ENCODE measurements around the gene RIMBP2.

DNA sequence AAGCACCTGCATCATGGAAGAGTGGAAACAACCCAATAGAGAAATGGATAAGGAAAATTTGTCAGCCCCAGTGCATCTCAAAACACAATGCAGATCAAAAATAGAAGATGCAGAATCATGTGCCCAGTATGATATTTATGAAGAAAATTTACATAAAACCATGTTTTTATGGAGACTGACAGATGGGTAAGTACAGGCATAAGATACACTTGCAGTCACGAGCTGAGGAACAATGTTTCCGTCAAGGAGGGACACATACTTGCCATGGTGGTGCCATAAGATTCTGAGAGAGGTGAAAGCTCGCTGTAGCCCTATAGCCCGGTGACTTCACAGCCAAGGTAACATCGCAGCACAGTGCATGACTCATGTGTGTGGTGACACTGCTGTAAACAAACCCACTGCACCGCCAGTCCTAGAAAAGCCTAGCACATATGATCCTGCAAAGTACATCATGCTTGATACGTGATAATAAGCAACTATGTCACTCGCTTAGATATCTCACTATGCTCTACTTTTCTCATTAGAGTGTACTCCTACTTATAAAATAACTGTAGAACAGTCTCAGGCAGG is 112.6 kb downstream of the RIMBP2 start:
- TF ChIP-seq, protein P1, sequence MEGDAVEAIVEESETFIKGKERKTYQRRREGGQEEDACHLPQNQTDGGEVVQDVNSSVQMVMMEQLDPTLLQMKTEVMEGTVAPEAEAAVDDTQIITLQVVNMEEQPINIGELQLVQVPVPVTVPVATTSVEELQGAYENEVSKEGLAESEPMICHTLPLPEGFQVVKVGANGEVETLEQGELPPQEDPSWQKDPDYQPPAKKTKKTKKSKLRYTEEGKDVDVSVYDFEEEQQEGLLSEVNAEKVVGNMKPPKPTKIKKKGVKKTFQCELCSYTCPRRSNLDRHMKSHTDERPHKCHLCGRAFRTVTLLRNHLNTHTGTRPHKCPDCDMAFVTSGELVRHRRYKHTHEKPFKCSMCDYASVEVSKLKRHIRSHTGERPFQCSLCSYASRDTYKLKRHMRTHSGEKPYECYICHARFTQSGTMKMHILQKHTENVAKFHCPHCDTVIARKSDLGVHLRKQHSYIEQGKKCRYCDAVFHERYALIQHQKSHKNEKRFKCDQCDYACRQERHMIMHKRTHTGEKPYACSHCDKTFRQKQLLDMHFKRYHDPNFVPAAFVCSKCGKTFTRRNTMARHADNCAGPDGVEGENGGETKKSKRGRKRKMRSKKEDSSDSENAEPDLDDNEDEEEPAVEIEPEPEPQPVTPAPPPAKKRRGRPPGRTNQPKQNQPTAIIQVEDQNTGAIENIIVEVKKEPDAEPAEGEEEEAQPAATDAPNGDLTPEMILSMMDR (IDR thresholded peaks at IDR 0.05; ENCODE audit: low read length), result no peak
- TF ChIP-seq EZH2 (IDR thresholded peaks at IDR 0.05; ENCODE audit: borderline replicate concordance, low read length), result no peak
